ENCODE measurements around the gene XRCC4.

Gene XRCC4

GRCh38 chr5:83371726-83372125 is 294.4 kb downstream of the XRCC4 start:
- H3K36me3 ChIP-seq (ENCODE audit: control insufficient read depth, insufficient read depth, low read length, severe bottlenecking), result no peaks in the 10 kb centered on the region
- H3K27me3 ChIP-seq (replicated peaks; ENCODE audit: control insufficient read depth, insufficient read depth, low read length), result no peaks in the 10 kb centered on the region
- DNase-seq (ENCODE audit: low read depth), result no peak
- no peak overlapping the region for H3K4me3 ChIP-seq (ENCODE audit: low read length)
- H3K4me1 ChIP-seq (ENCODE audit: control insufficient read depth, insufficient read depth, low read length), result peaks cover 40% of the 10 kb centered on the region
- no peaks in the 10 kb centered on the region for H3K9me3 ChIP-seq (ENCODE audit: control insufficient read depth, low read length)
- H3K9ac ChIP-seq (ENCODE audit: low read length), result no peak overlapping the region

- Histone ChIP-seq H3K9ac (ENCODE audit: low read length) (peak overlapping the region; percentile 69), H3K4me1 (ENCODE audit: control insufficient read depth, insufficient read depth, low read length) (peaks cover 52% of the 10 kb centered on the region), H3K4me3 (ENCODE audit: low read length) (peak overlapping the region; percentile 8), H3K36me3 (ENCODE audit: control insufficient read depth, insufficient read depth, low read length, severe bottlenecking) (no peaks in the 10 kb centered on the region), H3K27me3 (replicated peaks; ENCODE audit: control insufficient read depth, insufficient read depth, low read length) (no peaks in the 10 kb centered on the region), H3K9me3 (ENCODE audit: control insufficient read depth, low read length) (no peaks in the 10 kb centered on the region)
- DNase-seq (ENCODE audit: low read depth), result no peak
Observed at GRCh38 chr5:83374547-83374946, 297.2 kb downstream of the XRCC4 start.

GRCh38 chr5:83375049-83375745 is 297.9 kb downstream of the XRCC4 start:
- Histone ChIP-seq H3K4me1 (ENCODE audit: control insufficient read depth, insufficient read depth, low read length) (peaks cover 52% of the 10 kb centered on the region), H3K9ac (ENCODE audit: low read length) (peak overlapping the region; percentile 69), H3K27me3 (replicated peaks; ENCODE audit: control insufficient read depth, insufficient read depth, low read length) (no peaks in the 10 kb centered on the region), H3K36me3 (ENCODE audit: control insufficient read depth, insufficient read depth, low read length, severe bottlenecking) (no peaks in the 10 kb centered on the region), H3K4me3 (ENCODE audit: low read length) (peak overlapping the region; percentile 8), H3K9me3 (ENCODE audit: control insufficient read depth, low read length) (no peaks in the 10 kb centered on the region)
- peak; percentile 33 for DNase-seq (ENCODE audit: low read depth)

GRCh38 chr5:83376461-83376860 is 299.1 kb downstream of the XRCC4 start:
- H3K4me1 ChIP-seq (ENCODE audit: control insufficient read depth, insufficient read depth, low read length), result peaks cover 52% of the 10 kb centered on the region
- no peaks in the 10 kb centered on the region for H3K9me3 ChIP-seq (ENCODE audit: control insufficient read depth, low read length)
- no peak for DNase-seq (ENCODE audit: low read depth)
- no peak overlapping the region for H3K9ac ChIP-seq (ENCODE audit: low read length)
- no peaks in the 10 kb centered on the region for H3K36me3 ChIP-seq (ENCODE audit: control insufficient read depth, insufficient read depth, low read length, severe bottlenecking)
- H3K4me3 ChIP-seq (ENCODE audit: low read length), result no peak overlapping the region
- no peaks in the 10 kb centered on the region for H3K27me3 ChIP-seq (replicated peaks; ENCODE audit: control insufficient read depth, insufficient read depth, low read length)

GRCh38 chr5:83377131-83377865 is 300.0 kb downstream of the XRCC4 start:
- Histone ChIP-seq H3K9me3 (ENCODE audit: control insufficient read depth, low read length) (no peaks in the 10 kb centered on the region), H3K4me1 (ENCODE audit: control insufficient read depth, insufficient read depth, low read length) (peaks cover 52% of the 10 kb centered on the region), H3K9ac (ENCODE audit: low read length) (peak overlapping the region; percentile 23), H3K27me3 (replicated peaks; ENCODE audit: control insufficient read depth, insufficient read depth, low read length) (no peaks in the 10 kb centered on the region), H3K4me3 (ENCODE audit: low read length) (peak overlapping the region; percentile 45), H3K36me3 (ENCODE audit: control insufficient read depth, insufficient read depth, low read length, severe bottlenecking) (no peaks in the 10 kb centered on the region)
- DNase-seq (ENCODE audit: low read depth), result peak; percentile 68

GRCh38 chr5:83378624-83379289 is 301.4 kb downstream of the XRCC4 start:
- Histone ChIP-seq H3K4me1 (ENCODE audit: control insufficient read depth, insufficient read depth, low read length) (peaks cover 52% of the 10 kb centered on the region), H3K9ac (ENCODE audit: low read length) (no peak overlapping the region), H3K36me3 (ENCODE audit: control insufficient read depth, insufficient read depth, low read length, severe bottlenecking) (no peaks in the 10 kb centered on the region), H3K4me3 (ENCODE audit: low read length) (peak overlapping the region; percentile 45), H3K9me3 (ENCODE audit: control insufficient read depth, low read length) (no peaks in the 10 kb centered on the region), H3K27me3 (replicated peaks; ENCODE audit: control insufficient read depth, insufficient read depth, low read length) (no peaks in the 10 kb centered on the region)
- no peak for DNase-seq (ENCODE audit: low read depth)

- no peaks in the 10 kb centered on the region for H3K36me3 ChIP-seq (ENCODE audit: control insufficient read depth, insufficient read depth, low read length, severe bottlenecking)
- peaks cover 8% of the 10 kb centered on the region for H3K4me1 ChIP-seq (ENCODE audit: control insufficient read depth, insufficient read depth, low read length)
- H3K9me3 ChIP-seq (ENCODE audit: control insufficient read depth, low read length), result no peaks in the 10 kb centered on the region
- no peak overlapping the region for H3K4me3 ChIP-seq (ENCODE audit: low read length)
- DNase-seq (ENCODE audit: low read depth), result no peak
- H3K9ac ChIP-seq (ENCODE audit: low read length), result no peak overlapping the region
- no peaks in the 10 kb centered on the region for H3K27me3 ChIP-seq (replicated peaks; ENCODE audit: control insufficient read depth, insufficient read depth, low read length)
Observed at GRCh38 chr5:83385812-83386211, 308.5 kb downstream of the XRCC4 start.

- Histone ChIP-seq H3K27me3 (replicated peaks; ENCODE audit: control insufficient read depth, insufficient read depth, low read length) (no peaks in the 10 kb centered on the region), H3K9me3 (ENCODE audit: control insufficient read depth, low read length) (no peaks in the 10 kb centered on the region), H3K4me3 (ENCODE audit: low read length) (no peak overlapping the region), H3K9ac (ENCODE audit: low read length) (no peak overlapping the region), H3K4me1 (ENCODE audit: control insufficient read depth, insufficient read depth, low read length) (peaks cover 8% of the 10 kb centered on the region), H3K36me3 (ENCODE audit: control insufficient read depth, insufficient read depth, low read length, severe bottlenecking) (no peaks in the 10 kb centered on the region)
- DNase-seq (ENCODE audit: low read depth), result no peak
Observed at GRCh38 chr5:83387041-83387440, 309.7 kb downstream of the XRCC4 start.

GRCh38 chr5:83388608-83389007 is 311.3 kb downstream of the XRCC4 start:
- Histone ChIP-seq H3K9me3 (ENCODE audit: control insufficient read depth, low read length) (no peaks in the 10 kb centered on the region), H3K27me3 (replicated peaks; ENCODE audit: control insufficient read depth, insufficient read depth, low read length) (no peaks in the 10 kb centered on the region), H3K4me3 (ENCODE audit: low read length) (no peak overlapping the region), H3K36me3 (ENCODE audit: control insufficient read depth, insufficient read depth, low read length, severe bottlenecking) (no peaks in the 10 kb centered on the region), H3K4me1 (ENCODE audit: control insufficient read depth, insufficient read depth, low read length) (peaks cover 8% of the 10 kb centered on the region), H3K9ac (ENCODE audit: low read length) (no peak overlapping the region)
- peak; percentile 28 for DNase-seq (ENCODE audit: low read depth)

- Histone ChIP-seq H3K9me3 (ENCODE audit: control insufficient read depth, low read length) (no peaks in the 10 kb centered on the region), H3K4me3 (ENCODE audit: low read length) (no peak overlapping the region), H3K36me3 (ENCODE audit: control insufficient read depth, insufficient read depth, low read length, severe bottlenecking) (no peaks in the 10 kb centered on the region)
Observed at GRCh38 chr5:83392766-83393503, 315.6 kb downstream of the XRCC4 start.

GRCh38 chr5:83393504-83393866 is 316.1 kb downstream of the XRCC4 start:
- no peak overlapping the region for H3K4me3 ChIP-seq (ENCODE audit: low read length)
- H3K27me3 ChIP-seq (replicated peaks; ENCODE audit: control insufficient read depth, insufficient read depth, low read length), result no peaks in the 10 kb centered on the region
- no peak for DNase-seq (ENCODE audit: low read depth)
- no peaks in the 10 kb centered on the region for H3K36me3 ChIP-seq (ENCODE audit: control insufficient read depth, insufficient read depth, low read length, severe bottlenecking)
- no peaks in the 10 kb centered on the region for H3K9me3 ChIP-seq (ENCODE audit: control insufficient read depth, low read length)
- no peaks in the 10 kb centered on the region for H3K4me1 ChIP-seq (ENCODE audit: control insufficient read depth, insufficient read depth, low read length)
- H3K9ac ChIP-seq (ENCODE audit: low read length), result no peak overlapping the region

More at GRCh38 chr5:83392766-83393503, 315.6 kb downstream of the XRCC4 start:
- Histone ChIP-seq H3K4me1 (ENCODE audit: control insufficient read depth, insufficient read depth, low read length) (no peaks in the 10 kb centered on the region), H3K9ac (ENCODE audit: low read length) (no peak overlapping the region), H3K27me3 (replicated peaks; ENCODE audit: control insufficient read depth, insufficient read depth, low read length) (no peaks in the 10 kb centered on the region)
- no peak for DNase-seq (ENCODE audit: low read depth)
